HG03558 (cell line): ENCODE measurements around the gene TPST2.

Source experiments
- ATAC-seq: cut with Tn5 transposase; IDR thresholded peaks from one replicate; pipeline ENCODE4 v1.9.1; 2021; ENCODE audit warnings: moderate number of reproducible peaks; ENCODE audit not compliant: unreplicated experiment; ENCODE audit errors: extremely low read depth

TPST2 gene

GRCh38 chr22:26559961-26560575 is 29.9 kb downstream of the TPST2 start:
- ATAC-seq, result no peak

GRCh38 chr22:26558248-26558895 is 31.6 kb downstream of the TPST2 start:
- ATAC-seq, result no peak

- ATAC-seq, result no peak
Measured at GRCh38 chr22:26556904-26557303, 33.0 kb downstream of the TPST2 start.

- ATAC-seq, result no peak
Measured at GRCh38 chr22:26555478-26555877, 34.5 kb downstream of the TPST2 start.

- no peak for ATAC-seq
Measured at GRCh38 chr22:26554956-26555355, 35.0 kb downstream of the TPST2 start.

GRCh38 chr22:26553056-26553752 is 36.7 kb downstream of the TPST2 start:
- ATAC-seq, result no peak

- no peak for ATAC-seq
Measured at GRCh38 chr22:26552466-26552865, 37.5 kb downstream of the TPST2 start.

GRCh38 chr22:26551568-26551967 is 38.4 kb downstream of the TPST2 start:
- ATAC-seq, result no peak

DNA sequence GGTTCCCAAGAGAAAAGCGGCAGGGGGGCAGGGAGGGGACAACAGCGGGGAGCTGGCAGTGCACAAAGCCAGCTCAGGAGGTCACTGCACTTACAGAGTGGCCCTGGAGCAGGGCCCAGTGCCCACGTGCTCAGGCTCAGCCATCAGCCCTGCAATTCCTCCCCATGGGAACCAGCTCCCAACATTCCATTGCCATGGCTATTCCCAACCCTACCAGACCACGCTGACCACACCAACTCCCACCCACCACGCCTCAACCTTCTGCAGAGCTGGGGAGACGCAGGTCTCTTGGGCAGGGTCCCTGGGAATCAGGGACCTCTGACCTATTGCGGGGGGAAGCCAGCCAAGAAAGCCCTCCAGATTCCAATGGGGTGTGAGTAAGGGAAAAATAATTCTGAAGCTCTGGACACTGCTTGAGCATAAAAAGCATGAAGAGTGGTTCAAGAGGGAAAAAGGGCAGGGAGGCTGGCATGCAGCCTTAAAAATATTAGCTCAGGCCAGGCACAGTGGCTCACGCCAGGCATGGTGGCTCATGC is 39.4 kb downstream of the TPST2 start:
- ATAC-seq, result no peak

GRCh38 chr22:26549902-26550497 is 39.9 kb downstream of the TPST2 start:
- no peak for ATAC-seq

DNA sequence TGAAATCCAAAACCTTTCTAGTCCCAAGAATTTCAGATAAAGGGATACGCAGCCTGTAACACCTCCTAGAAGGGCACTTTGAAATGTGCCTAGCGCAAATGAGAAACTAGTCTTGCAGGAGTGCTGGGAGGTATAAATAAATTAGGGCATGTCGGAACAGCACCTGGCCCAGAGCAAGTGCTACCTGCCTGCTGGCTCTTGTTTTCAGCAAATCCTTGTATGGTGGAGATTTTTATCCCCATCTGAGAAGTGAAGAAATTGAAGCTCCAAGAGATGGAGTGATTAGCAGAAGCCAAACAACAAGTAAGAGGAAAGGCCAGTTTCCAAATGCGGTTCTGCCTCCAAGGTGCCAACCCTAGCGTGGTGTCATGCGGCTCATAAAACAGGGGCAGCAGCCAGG is 40.9 kb downstream of the TPST2 start:
- no peak for ATAC-seq

- ATAC-seq, result no peak
Measured at GRCh38 chr22:26548303-26548702, 41.6 kb downstream of the TPST2 start.

GRCh38 chr22:26547837-26548236 is 42.1 kb downstream of the TPST2 start:
- ATAC-seq, result no peak

- ATAC-seq, result no peak
Measured at GRCh38 chr22:26547426-26547825, 42.5 kb downstream of the TPST2 start.

DNA sequence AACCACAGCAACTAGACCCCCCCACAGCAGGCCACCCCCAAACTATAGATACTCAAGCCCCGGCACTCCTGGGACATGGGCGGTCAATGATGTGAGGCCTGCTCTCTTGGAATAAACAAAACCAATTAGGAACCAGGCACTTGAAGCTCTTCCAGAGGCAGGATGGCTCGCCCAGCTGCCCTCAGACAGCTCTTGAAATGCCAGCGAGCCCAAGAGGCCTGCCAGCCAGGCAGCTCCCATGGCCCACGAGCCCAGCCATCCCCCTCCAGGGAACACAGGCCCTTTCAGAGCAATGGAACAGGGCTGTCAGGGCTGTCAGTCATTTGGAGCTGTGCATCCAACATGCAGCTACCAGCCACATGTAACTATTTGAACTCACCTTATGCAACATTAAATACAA is 43.6 kb downstream of the TPST2 start:
- no peak for ATAC-seq

GRCh38 chr22:26545827-26546226 is 44.1 kb downstream of the TPST2 start:
- ATAC-seq, result no peak

- ATAC-seq, result no peak
Measured at GRCh38 chr22:26545385-26545784, 44.5 kb downstream of the TPST2 start.

DNA sequence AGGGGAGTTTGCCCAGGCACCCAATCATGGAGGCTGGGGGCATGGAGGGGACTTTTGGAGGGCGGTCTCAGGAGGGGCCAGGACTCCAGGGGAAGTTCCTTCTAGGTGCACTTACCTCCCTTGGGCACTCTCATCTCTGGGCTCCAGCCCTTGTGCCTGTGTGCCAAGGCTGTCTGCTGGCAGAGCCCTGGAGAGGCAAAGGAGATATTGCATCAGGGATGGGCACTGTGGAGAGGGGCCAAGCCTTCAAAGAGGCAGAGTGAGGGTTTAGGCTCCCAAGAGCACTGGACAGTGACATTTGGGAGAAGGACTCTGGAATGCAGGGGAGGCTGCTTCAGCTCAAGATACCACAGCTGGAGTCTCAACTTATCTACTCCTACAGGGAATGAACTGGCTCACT is 45.4 kb downstream of the TPST2 start:
- no peak for ATAC-seq

DNA sequence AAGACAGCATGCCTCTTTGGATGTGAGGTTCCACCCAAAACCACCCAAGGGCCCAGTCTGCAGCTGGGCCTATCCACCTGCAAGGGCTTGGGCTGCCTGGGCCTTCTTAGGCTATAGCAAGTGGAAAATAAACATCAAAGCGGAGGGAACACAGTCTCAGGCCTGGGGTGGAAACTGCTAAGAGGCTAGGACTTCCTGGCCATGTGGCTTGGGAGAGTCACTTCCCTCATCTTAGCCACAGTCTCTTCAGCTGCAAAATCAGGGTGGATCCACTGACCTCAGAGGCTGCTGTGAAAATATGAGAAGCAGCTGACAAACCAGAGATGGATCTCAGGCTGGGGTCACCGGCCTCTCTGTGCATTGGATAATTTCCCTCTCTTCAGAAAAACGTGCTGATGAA is 47.1 kb downstream of the TPST2 start:
- ATAC-seq, result no peak

GRCh38 chr22:26541167-26541819 is 48.6 kb downstream of the TPST2 start:
- no peak for ATAC-seq

DNA sequence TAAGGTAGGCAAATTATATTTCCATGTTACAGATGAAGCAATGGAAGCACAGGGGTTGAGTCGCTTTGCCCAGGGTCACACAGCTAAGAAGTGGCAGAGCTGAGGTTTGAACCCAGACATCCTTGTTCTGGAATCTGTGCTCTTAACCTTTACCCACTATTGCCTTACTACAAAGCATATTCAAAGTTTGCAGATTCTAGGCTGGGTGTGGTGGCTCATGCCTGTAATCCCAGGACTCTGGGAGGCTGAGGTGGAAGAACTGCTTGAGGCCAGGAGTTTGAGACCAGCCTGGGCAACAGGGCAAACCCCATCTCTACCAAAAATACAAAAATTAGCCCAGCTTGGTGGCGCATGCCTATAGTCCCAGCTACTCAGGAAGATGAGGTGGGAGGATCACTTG is 49.8 kb downstream of the TPST2 start:
- ATAC-seq, result no peak
